GM12874 (cell line): ENCODE measurements around the gene TMEM154.

Experiments
- CTCF ChIP-seq: IDR thresholded peaks from 2 replicates; pipeline ENCODE4 v1.5.1; 2011; ENCODE audit warnings: low read depth, mild to moderate bottlenecking, control low read depth, low read length, moderate library complexity; ENCODE audit not compliant: insufficient read depth

Gene TMEM154

GRCh38 chr4:152663203-152664066, 16.4 kb downstream of the TMEM154 start:
- no peak for TF ChIP-seq CTCF

GRCh38 chr4:152661649-152662048, 18.1 kb downstream of the TMEM154 start:
- TF ChIP-seq CTCF = no peak

GRCh38 chr4:152660526-152660925, 19.3 kb downstream of the TMEM154 start:
- TF ChIP-seq CTCF = no peak

GRCh38 chr4:152659806-152660205, 20.0 kb downstream of the TMEM154 start:
- TF ChIP-seq CTCF = no peak

GRCh38 chr4:152657657-152658056, 22.1 kb downstream of the TMEM154 start:
- no peak for TF ChIP-seq CTCF

GRCh38 chr4:152655272-152656129, 24.3 kb downstream of the TMEM154 start:
- no peak for TF ChIP-seq CTCF

- no peak for TF ChIP-seq CTCF
These were observed 27.7 kb downstream of the TMEM154 start for GRCh38 chr4:152652102-152652501.
